A549 (cell line): ENCODE data around the gene ZIC1. TPM values are rescaled to one million over a fixed set of nuclear protein-coding genes. Genes with fewer than 3 reads are reported as not detected.

ENCODE experiments used
- ATAC-seq, 2 experiments: fragments of 200-7000 bp in 1 of 2; fragments of >200 bp in 1 of 2; cut with Nextera tagmentation in 1 of 2; cut with Tn5 transposase in 1 of 2; 3 replicates each; pipeline versions ENCODE4 v1.8.0 to v1.9.1; 2018 to 2020; ENCODE audit warnings: mild to moderate bottlenecking in 1 of 2, moderate library complexity in 1 of 2
- CTCF ChIA-PET: fragments of 300-600 bp; sonication (Branson Sonifier 250); formaldehyde crosslinking; extraction: SDS; loops from one replicate; lab custom pipeline; 2021; ENCODE audit warnings: antibody characterized with exemption, inconsistent platforms; lab: Yijun Ruan, JAX
- POLR2A ChIA-PET: fragments of 350-600 bp; formaldehyde crosslinking; extraction: SDS; loops from one replicate; lab custom pipeline; 2021; ENCODE audit warnings: antibody characterized with exemption, inconsistent platforms; lab: Yijun Ruan, JAX
- DNase-seq, 2 experiments: peaks; one replicate each; pipeline versions ENCODE4 v3.0.0 to v3.0.0-alpha.2; 2011 to 2016; ENCODE audit warnings: low read depth in 1 of 2, low spot score in 1 of 2
- FAIRE-seq: peaks from 2 replicates; lab custom pipeline; 2011; peaks lifted over from hg19 to GRCh38; lab: Jason Lieb, UNC
- H3K27ac ChIP-seq, 2 experiments: fragments of >200 bp; sonication (Bioruptor Twin); formaldehyde crosslinking; 3 replicates each; pipeline ENCODE4 v1.5.1; 2016 to 2017
- H3K4me1 ChIP-seq: fragments of >200 bp; sonication (Bioruptor Twin); formaldehyde crosslinking; 3 replicates; pipeline ENCODE4 v1.6.1; 2016
- H3K4me2 ChIP-seq: fragments of >200 bp; sonication (Bioruptor Twin); formaldehyde crosslinking; 3 replicates; pipeline ENCODE4 v1.6.1; 2016
- H3K4me3 ChIP-seq: fragments of >200 bp; sonication (Bioruptor Twin); formaldehyde crosslinking; 3 replicates; pipeline ENCODE4 v1.5.1; 2016
- H3K9me3 ChIP-seq: fragments of >200 bp; sonication (Bioruptor Twin); formaldehyde crosslinking; 3 replicates; pipeline ENCODE4 v1.6.1; 2016
- BHLHE40 ChIP-seq: IDR thresholded peaks from 2 replicates; pipeline ENCODE4 v1.6.1; 2012; ENCODE audit warnings: low read depth, low read length, inconsistent platforms
- CHD4 ChIP-seq: fragments of 200-600 bp; sonication (generic); IDR thresholded peaks from 2 replicates; pipeline ENCODE4 v1.6.1; 2016; ENCODE audit warnings: antibody characterized with exemption, mild to moderate bottlenecking, borderline replicate concordance
- EHMT2 ChIP-seq: fragments of 200-600 bp; sonication (generic); IDR thresholded peaks from 2 replicates; pipeline ENCODE4 v1.6.1; 2016; ENCODE audit warnings: antibody characterized with exemption, low read depth, mild to moderate bottlenecking, moderate library complexity
- ESRRA ChIP-seq: fragments of 150-350 bp; IDR thresholded peaks from 2 replicates; pipeline ENCODE4 v1.6.1; 2014; ENCODE audit warnings: mild to moderate bottlenecking, low read length, borderline replicate concordance
- FOSL2 ChIP-seq, 2 experiments: fragments of 450-650 bp in 1 of 2; fragments of >200 bp in 1 of 2; sonication (Bioruptor Twin) in 1 of 2; formaldehyde crosslinking; IDR thresholded peaks; 2 replicates each; pipeline versions ENCODE4 v1.5.0 to v1.6.1; 2016 to 2020; ENCODE audit warnings: mild to moderate bottlenecking in 1 of 2, moderate library complexity in 1 of 2
- FOXS1 ChIP-seq: fragments of 250-450 bp; sonication (Bioruptor Pico); IDR thresholded peaks from 2 replicates; pipeline ENCODE4 v1.5.0; 2020; ENCODE audit warnings: mild to moderate bottlenecking, moderate library complexity
- HEYL ChIP-seq: fragments of 250-450 bp; sonication (Bioruptor Pico); IDR thresholded peaks from 2 replicates; pipeline ENCODE4 v1.8.0; 2021; ENCODE audit warnings: mild to moderate bottlenecking, moderate library complexity
- HOXB5 ChIP-seq: fragments of 250-450 bp; sonication (Bioruptor Pico); IDR thresholded peaks from 2 replicates; pipeline ENCODE4 v1.5.0; 2020; ENCODE audit warnings: mild to moderate bottlenecking, moderate library complexity
- MAFK ChIP-seq: fragments of 450-650 bp; IDR thresholded peaks from 2 replicates; pipeline ENCODE4 v1.6.1; 2014; ENCODE audit not compliant: partially characterized antibody
- POLR2A ChIP-seq: IDR thresholded peaks from 2 replicates; pipeline ENCODE4 v1.6.1; 2012; ENCODE audit warnings: mild to moderate bottlenecking, low read length
- POLR2AphosphoS2 ChIP-seq: conservative IDR thresholded peaks from 2 replicates; pipeline ENCODE4 v1.6.1; 2012; ENCODE audit warnings: low read length, improper control_type of control experiment, inconsistent platforms
- RFX5 ChIP-seq: fragments of 450-650 bp; IDR thresholded peaks from 2 replicates; pipeline ENCODE4 v1.7.1; 2014; ENCODE audit warnings: antibody characterized with exemption, mild to moderate bottlenecking, moderate library complexity
- RNF2 ChIP-seq: fragments of 200-600 bp; sonication (generic); IDR thresholded peaks from 2 replicates; pipeline ENCODE4 v1.6.1; 2016; ENCODE audit warnings: low read depth, mild to moderate bottlenecking, antibody characterized with exemption, moderate library complexity, borderline replicate concordance
- TFCP2L1 ChIP-seq: fragments of 250-450 bp; sonication (Bioruptor Pico); IDR thresholded peaks from 2 replicates; pipeline ENCODE4 v1.5.0; 2021; ENCODE audit warnings: mild to moderate bottlenecking
- ZFP36 ChIP-seq: fragments of 450-650 bp; IDR thresholded peaks from 2 replicates; pipeline ENCODE4 v1.6.1; 2014; ENCODE audit warnings: borderline replicate concordance; ENCODE audit not compliant: partially characterized antibody
- ZNF302 ChIP-seq: fragments of 250-450 bp; sonication (Bioruptor Pico); IDR thresholded peaks from 2 replicates; pipeline ENCODE4 v1.9.0; 2021; ENCODE audit warnings: inconsistent platforms, mild to moderate bottlenecking, moderate library complexity
- WGBS: methylation state at CpG from one replicate; pipeline ENCODE4 v1.1.6; 2017; ENCODE audit errors: missing lambda C conversion rate; 5-methylcytosine and 5-hydroxymethylcytosine counted together
- polyA minus RNA-seq: library from RNA; depleted of rRNA, polyadenylated mRNA; stranded (reverse); fragments of >200 nt; gene quantifications from 2 replicates; pipeline ENCODE4 v1.2.3, GENCODE V29; 2011; rRNA and poly(A)+ RNA removed
- polyA plus RNA-seq, 4 experiments: library from polyadenylated mRNA; depleted of rRNA in 3 of 4; stranded (reverse); fragments of >200 nt; fragmentation: RNase III in 1 of 4; extraction: RNeasy Plus Mini Kit Qiagen cat#74134 plus additional on column Dnase treatment in 1 of 4; gene quantifications; 2 replicates in 3 of 4; 3 replicates in 1 of 4; pipeline ENCODE4 v1.2.3, GENCODE V29; 2011 to 2017
- TF ChIP-seq, protein P1 (sequence below): fragments of 200-600 bp; sonication (generic); IDR thresholded peaks from 2 replicates; pipeline ENCODE4 v1.6.1; 2016; ENCODE audit warnings: antibody characterized with exemption, mild to moderate bottlenecking, moderate library complexity
- TF ChIP-seq, protein P2 (sequence below): fragments of 150-350 bp; IDR thresholded peaks from 2 replicates; pipeline ENCODE4 v1.6.1; 2014; ENCODE audit warnings: low read depth, mild to moderate bottlenecking, low read length
- TF ChIP-seq, protein P3 (sequence below): IDR thresholded peaks from 2 replicates; pipeline ENCODE4 v1.6.1; 2012
- TF ChIP-seq, protein P4 (sequence below): fragments of >200 bp; sonication (Bioruptor Twin); formaldehyde crosslinking; IDR thresholded peaks from 2 replicates; pipeline ENCODE4 v1.6.1; 2016

Gene ZIC1
- 0.01 and 0.03 TPM in 2 replicates for polyA plus RNA-seq (2011; rRNA removed)
- polyA plus RNA-seq (2012; cell fraction: cytosol; rRNA removed), result 0.09 and 0.17 TPM in 2 replicates
- 0.70 TPM in 1 of 2 replicates, not detected in the other for polyA plus RNA-seq (2012; cell fraction: nucleus; rRNA removed)
- polyA plus RNA-seq (2017; fragmentation: RNase III; extraction: RNeasy Plus Mini Kit Qiagen cat#74134 plus additional on column Dnase treatment), result 0.07 TPM in 1 of 3 replicates, not detected in the others
- not detected in 2 replicates for polyA minus RNA-seq

DNA sequence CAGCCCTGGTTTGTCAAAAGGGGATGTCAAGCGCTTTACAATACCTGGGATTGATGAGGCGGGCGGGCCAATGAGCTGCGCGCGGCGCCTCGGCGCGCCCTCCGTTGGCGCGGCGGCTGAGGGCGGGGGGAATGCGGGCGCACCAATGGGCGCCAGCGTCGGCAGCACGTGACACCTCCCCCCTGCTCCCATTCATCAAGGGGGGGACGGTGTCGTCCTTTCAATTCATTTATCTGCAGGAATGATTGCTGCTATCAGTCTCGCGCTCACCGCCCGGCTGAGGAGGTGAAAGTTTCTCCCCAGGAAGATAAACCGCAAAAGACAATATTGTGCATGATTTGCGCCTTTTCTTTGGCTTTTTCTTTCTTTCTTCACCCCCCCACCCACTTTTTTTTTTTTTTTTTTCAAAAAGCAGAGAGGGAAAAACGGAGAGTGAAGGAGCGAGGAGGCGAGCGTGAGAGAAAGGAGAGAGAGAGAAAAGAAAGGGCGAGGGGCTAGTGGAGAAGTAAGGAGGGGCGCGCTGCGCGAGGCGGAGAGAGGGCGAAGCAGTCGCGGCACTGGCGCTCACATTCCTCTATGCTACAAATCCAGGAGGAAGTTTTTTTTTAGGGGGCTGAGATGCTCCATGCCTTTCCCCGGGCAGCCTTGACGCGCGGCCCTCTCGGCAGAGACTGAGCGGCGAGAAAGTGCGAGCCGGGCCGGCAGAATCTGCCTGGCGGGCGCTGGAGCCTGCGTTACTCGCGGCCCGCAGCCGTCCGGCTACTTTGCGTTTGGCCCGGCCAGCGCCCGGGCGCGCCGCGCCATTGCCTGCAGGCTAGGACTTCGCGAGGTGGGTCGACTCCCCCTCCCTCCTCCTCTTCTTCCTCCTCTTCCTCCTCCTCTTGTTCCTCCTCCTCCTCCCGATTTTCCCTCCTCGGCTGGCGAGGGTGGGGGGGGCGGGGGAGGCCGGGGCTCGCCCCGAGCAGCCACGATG lies at the start of gene ZIC1:
Gene ZIC1 (plus strand): TSS at position 223 of the 973 bp plus-strand sequence. CDS start 748 bp downstream, at position 971.
- no peak within 1 kb of the TSS for H3K27ac ChIP-seq

DNA sequence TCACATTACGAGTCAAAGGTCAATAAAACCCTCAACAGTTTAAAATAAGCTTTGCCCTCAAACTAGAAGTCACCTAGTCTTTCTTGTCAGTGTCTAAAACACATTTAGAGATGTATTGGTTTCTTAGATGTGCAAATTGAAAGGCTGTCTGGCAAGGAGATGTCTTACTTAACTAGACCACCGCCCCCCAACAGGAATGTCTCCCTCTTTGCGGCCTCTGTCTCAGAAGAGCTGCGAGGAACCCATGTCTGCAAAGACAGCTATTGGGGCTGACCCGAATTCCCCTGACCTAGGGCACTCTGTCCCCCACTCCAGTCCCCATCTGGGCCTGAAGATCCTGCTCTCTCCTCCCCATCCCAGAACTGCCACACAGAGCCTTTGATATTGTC lies 49.1 kb upstream of the ZIC1 start:
- Histone ChIP-seq H3K4me2 (no peak overlapping the region), H3K27ac (no peak overlapping the region), H3K4me1 (no peaks in the 10 kb centered on the region), H3K4me3 (no peak overlapping the region)
- CTCF ChIA-PET, result no interaction called here
- whole genome bisulfite sequencing, result 41% methylated on average over 5 of the region's 5 CpGs
- DNase-seq (no peak), ATAC-seq (no peak), FAIRE-seq (no peak)
- POLR2A ChIA-PET, result no interaction called here
- TF ChIP-seq, protein P1, sequence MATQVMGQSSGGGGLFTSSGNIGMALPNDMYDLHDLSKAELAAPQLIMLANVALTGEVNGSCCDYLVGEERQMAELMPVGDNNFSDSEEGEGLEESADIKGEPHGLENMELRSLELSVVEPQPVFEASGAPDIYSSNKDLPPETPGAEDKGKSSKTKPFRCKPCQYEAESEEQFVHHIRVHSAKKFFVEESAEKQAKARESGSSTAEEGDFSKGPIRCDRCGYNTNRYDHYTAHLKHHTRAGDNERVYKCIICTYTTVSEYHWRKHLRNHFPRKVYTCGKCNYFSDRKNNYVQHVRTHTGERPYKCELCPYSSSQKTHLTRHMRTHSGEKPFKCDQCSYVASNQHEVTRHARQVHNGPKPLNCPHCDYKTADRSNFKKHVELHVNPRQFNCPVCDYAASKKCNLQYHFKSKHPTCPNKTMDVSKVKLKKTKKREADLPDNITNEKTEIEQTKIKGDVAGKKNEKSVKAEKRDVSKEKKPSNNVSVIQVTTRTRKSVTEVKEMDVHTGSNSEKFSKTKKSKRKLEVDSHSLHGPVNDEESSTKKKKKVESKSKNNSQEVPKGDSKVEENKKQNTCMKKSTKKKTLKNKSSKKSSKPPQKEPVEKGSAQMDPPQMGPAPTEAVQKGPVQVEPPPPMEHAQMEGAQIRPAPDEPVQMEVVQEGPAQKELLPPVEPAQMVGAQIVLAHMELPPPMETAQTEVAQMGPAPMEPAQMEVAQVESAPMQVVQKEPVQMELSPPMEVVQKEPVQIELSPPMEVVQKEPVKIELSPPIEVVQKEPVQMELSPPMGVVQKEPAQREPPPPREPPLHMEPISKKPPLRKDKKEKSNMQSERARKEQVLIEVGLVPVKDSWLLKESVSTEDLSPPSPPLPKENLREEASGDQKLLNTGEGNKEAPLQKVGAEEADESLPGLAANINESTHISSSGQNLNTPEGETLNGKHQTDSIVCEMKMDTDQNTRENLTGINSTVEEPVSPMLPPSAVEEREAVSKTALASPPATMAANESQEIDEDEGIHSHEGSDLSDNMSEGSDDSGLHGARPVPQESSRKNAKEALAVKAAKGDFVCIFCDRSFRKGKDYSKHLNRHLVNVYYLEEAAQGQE, result no peak
- TF ChIP-seq BHLHE40 (no peak), CHD4 (no peak)
- TF ChIP-seq, protein P2, sequence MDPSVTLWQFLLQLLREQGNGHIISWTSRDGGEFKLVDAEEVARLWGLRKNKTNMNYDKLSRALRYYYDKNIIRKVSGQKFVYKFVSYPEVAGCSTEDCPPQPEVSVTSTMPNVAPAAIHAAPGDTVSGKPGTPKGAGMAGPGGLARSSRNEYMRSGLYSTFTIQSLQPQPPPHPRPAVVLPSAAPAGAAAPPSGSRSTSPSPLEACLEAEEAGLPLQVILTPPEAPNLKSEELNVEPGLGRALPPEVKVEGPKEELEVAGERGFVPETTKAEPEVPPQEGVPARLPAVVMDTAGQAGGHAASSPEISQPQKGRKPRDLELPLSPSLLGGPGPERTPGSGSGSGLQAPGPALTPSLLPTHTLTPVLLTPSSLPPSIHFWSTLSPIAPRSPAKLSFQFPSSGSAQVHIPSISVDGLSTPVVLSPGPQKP, result no peak
- TF ChIP-seq, all 56 proteins: peak for 0
- no peaks in the 10 kb centered on the region for H3K9me3 ChIP-seq

More for the DNA sequence above, at the start of gene ZIC1:
- CTCF ChIA-PET, result interaction anchor here (0.6 kb wide), 1 partner anchor 1404 kb away, joined by 3 read pairs; no protein-coding TSS in a partner anchor
- no peak for ATAC-seq
- POLR2A ChIA-PET, result no interaction called here
- no peak within 1 kb of the TSS for H3K4me3 ChIP-seq
- DNase-seq, result no peak
- peak within 1 kb of the TSS; percentile 77; the same call in 2 of the 3 replicates for H3K4me2 ChIP-seq
- TF ChIP-seq ESRRA, result no peak
- TF ChIP-seq HEYL (CRISPR knock-in tag), result no peak
- TF ChIP-seq EHMT2, result no peak
- TF ChIP-seq POLR2AphosphoS2, result no peak
- TF ChIP-seq, protein P3, sequence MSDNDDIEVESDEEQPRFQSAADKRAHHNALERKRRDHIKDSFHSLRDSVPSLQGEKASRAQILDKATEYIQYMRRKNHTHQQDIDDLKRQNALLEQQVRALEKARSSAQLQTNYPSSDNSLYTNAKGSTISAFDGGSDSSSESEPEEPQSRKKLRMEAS, result no peak
- no peak for TF ChIP-seq FOSL2 (IDR thresholded peaks at IDR 0.05)
- no peak for TF ChIP-seq FOSL2 (CRISPR knock-in tag; IDR thresholded peaks at IDR 0.05)
- no peak for TF ChIP-seq RNF2
- no peak for TF ChIP-seq RFX5
- no peak for TF ChIP-seq TFCP2L1
- no peak for TF ChIP-seq MAFK
- TF ChIP-seq FOXS1 (CRISPR knock-in tag), result no peak
- TF ChIP-seq, protein P4, sequence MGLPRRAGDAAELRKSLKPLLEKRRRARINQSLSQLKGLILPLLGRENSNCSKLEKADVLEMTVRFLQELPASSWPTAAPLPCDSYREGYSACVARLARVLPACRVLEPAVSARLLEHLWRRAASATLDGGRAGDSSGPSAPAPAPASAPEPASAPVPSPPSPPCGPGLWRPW, result no peak
- no peak for TF ChIP-seq ZNF302 (CRISPR knock-in tag)
- TF ChIP-seq ZFP36, result no peak
- no peak for TF ChIP-seq HOXB5 (CRISPR knock-in tag)
- TF ChIP-seq POLR2A, result no peak
- TF ChIP-seq, all 56 proteins: peak for 0
- 88% methylated on average over 72 of the region's 80 CpGs for WGBS
- Histone ChIP-seq H3K4me1 (no peaks in the 10 kb centered on the region), H3K9me3 (no peaks in the 10 kb centered on the region)
- no peak for FAIRE-seq
